GM19455 (cell line): ENCODE data around the gene NPAS3.

ENCODE experiments used
- ATAC-seq: cut with Tn5 transposase; IDR thresholded peaks from one replicate; pipeline ENCODE4 v1.9.1; 2021; ENCODE audit not compliant: unreplicated experiment

NPAS3 gene

DNA sequence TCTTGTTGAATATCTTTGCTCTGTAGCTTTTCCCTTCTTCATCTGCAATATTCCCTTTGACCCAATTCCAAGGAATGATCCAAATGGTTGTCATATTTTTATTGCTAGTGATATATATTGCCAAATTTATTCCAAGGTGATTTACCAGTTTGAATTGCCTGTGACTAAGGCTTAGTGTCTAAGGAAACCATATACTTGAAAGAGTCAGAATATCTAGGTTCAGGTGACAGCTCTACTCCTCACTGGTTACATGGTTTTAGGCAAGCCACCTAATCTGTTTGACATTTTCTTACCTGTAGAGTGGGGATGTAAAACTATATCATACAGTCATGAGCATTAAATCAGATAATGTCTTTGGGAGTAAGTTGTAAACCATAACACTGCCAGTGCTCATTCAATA, 473.8 kb downstream of the NPAS3 start:
- no peak for ATAC-seq

DNA sequence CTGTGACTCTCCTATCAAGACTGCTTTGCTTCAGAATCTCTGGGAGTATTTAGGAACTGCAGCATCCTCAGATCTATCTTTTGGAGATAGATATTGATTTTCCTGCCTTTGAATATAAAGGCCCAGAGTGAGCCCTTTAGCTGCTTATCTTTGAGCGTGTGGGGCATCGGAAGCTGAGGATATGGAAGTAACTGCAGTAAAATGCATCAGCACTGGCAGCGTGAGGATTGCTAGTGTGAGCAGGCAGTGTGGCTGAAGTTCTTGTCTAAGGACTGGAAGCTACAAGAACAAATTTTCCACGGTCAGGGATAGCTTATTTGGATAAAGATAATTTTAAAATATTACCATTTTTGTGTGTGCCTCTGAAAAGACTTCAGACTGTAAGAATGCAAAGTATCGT, 474.7 kb downstream of the NPAS3 start:
- ATAC-seq = no peak

DNA sequence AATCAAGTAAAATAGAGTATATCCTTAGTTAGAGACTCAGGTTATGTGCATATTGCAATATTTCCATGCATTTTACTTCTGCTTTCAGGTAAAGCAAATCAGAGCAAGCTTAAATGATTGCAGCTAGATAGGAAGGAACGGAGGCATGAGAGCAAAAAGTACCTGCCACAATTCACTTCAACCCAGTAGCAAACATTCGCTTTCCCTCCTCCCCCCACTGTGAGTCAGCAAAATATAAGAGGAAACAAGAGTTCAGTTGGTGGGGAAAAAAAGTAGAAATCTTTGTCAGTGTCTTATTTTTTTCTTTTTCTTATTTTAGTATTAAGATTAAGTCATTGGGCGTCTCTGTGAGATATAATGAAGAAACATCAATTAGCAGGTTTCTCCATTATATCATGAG, 475.4 kb downstream of the NPAS3 start:
- ATAC-seq = no peak

DNA sequence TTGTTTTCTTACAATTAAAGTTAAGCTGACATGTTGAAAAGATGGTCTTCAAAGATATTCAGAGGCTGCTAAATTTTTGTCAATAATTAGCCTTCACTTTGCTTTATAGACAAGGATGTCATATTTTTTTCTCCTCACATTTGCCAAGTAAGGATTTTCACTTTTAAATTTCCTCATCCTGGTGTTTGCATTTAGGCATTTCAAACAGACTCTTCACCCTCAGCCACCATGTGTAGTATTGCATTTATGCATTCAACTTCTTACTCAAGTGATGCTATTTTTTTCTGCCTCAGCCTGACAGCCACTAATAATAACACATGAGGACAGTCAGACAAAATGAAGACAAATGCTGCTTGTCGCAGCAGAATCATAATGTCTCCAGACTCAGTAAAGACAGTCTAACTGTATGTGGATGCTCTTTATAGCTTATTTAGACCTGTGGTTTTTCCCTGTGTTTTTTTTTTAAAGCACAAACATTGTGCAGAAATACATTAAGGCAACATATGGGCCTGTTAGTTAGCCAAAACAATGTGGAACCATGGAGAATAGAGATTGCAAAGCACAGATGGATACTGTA, 481.5 kb downstream of the NPAS3 start:
- ATAC-seq = no peak

DNA sequence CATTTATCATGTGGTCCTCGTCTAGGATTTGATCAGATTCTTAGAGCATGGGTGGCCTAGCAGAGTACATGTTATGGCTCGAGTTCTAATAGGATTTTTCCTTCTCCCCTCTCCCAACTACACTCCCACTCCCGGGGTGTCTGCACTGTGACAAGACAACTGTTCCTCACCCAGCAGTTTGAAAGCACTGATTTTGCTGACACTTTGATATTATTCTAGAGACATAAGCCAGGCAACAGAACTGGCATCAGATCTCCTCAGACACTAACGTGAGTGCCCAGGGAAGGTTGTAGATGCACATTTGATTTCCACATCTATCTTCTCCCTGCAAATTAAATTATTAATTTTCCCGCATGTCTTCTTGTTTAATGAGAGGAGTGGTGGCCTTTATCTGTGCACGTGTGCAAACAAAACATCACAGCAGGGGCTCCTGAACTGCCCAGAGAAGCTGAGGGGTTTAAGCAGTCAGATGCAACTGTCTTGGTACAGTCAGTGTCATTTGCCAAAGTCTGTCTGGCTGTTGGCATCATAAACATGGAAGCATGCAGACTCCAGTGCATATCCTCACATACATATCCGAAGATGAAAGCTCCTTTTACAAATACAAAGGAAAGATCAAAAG, 491.8 kb downstream of the NPAS3 start:
- ATAC-seq = no peak

DNA sequence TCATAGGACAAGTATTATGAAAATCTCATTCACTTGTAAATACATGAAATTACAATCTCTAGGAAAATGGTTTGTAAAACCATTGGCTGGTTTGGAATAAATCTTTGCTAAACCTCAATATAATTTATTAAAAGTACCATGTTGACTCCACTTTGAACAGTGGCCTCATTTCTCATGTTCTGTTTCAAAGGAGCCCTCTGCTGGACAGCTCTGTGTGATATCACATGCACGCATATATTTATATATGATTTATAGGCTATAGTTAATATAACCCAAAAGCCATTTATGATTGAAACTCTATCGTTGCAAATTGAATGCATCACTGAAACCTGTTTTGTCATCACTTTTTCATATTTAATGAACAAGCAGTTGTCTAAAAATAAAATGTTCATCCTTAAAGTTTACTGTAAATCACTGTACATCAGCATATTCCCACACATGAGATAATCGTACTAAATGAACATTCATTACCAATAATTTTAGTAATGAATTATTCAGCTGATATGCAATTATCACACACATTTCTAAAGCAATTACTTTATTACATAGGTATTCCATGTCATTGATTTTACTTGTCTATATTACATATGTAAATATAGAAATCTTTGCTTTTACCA, 493.8 kb downstream of the NPAS3 start:
- ATAC-seq = no peak

DNA sequence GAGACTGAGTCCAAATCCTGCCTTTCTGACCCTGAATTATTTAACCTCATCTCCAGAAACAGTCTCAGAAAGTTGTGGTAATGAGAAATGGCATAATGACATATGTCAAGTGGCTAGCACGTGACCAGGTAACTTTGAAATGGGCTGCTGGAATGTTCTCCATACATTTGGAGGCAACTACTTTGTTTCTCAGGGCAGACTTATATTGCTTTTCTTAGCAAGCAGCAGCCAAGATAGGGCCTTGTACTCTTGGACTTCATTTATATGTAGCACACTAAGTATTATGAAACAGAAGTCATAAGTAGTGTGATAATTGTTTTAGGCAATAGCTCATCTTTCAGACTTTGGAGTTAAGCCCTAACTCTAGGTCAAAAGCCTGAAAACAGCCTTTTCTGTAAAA, 494.7 kb downstream of the NPAS3 start:
- no peak for ATAC-seq

DNA sequence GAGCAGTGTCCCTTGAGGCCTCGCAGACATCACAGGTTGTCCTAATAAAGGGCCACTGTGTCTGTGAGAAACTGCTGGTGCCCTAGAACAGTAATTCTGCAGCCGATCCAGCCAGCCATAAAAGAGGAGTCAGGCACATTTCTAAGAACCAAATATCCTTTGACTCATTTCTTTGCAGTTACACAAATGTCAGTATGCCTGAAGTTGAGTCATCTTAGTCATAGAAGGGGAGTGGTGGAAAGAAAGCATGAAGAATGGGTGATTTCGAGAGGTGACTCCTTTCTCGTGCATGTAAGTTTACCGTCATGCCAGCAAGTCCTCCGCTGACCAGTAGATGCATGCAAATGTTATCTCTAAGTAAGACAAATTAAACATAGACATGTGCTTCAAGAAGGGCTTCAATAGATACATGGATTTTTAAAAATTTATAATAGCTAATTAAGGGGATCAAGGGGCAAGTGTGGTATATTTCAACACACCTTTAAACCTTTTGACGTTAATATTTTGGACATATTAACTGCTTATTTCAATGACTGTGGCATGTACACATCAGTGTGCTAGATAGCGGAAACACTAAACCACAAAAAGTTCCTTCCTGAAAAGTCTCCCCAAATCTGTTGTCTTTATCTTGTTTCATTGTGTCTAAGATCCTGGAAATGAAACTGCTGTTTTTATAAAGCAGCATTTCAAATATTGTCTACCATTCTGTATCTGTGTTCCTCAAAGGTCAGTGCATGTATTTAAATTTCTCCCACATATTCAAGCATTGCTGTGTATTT, 497.4 kb downstream of the NPAS3 start:
- ATAC-seq = no peak

DNA sequence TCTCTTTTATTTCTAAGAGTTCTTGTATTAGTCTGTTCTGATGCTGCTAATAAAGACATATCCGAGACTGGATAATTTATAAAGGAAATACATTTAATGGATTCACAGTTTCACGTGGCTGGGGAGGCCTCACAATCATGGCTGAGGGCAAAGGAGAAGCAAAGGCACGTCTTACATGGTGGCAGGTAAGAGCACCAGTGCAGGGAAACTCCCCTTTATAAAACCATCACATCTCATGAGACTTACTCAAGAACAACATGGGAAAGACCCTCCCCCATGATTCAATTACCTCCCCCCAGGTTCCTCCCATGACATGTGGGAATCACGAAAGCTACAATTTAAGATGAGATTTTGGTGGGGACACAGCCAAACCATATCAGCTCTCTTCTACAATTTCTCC, 503.0 kb downstream of the NPAS3 start:
- no peak for ATAC-seq

DNA sequence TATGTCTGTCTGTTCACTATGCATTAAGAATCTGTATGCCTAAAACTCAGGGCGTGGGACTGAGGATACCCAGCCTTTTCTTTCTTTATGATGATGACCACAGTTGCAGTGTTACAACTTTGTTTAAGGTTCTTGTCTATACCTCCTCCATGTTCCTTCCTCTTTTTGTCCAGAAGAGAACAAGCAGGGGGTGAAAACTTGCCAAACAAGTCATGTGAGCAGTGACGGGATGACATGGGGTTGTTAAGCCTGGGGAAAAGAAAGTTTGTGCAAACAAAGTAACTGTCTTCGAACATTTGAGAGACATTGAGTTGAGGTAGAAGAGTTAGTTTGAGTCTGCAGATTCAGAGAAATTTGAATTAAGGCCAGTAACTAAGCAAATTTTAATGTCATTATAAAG, 505.5 kb downstream of the NPAS3 start:
- no peak for ATAC-seq

DNA sequence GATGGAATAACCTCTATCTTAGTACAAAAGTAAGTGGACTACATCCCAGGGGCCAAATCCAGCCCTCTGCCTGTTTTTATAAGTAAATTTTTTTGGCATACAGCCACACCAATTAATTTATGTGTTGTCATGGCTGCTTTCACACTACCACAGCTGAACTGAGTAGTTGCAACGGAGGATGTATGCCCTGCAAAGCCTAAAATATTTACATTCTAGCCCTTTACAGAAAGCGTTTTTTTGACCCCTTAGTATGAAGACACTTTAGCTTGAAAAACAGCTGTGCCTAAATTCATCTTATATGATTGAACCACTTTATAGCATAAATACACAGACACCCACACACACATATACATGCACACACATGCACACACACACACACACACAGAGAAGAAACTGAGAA, 510.6 kb downstream of the NPAS3 start:
- no peak for ATAC-seq

DNA sequence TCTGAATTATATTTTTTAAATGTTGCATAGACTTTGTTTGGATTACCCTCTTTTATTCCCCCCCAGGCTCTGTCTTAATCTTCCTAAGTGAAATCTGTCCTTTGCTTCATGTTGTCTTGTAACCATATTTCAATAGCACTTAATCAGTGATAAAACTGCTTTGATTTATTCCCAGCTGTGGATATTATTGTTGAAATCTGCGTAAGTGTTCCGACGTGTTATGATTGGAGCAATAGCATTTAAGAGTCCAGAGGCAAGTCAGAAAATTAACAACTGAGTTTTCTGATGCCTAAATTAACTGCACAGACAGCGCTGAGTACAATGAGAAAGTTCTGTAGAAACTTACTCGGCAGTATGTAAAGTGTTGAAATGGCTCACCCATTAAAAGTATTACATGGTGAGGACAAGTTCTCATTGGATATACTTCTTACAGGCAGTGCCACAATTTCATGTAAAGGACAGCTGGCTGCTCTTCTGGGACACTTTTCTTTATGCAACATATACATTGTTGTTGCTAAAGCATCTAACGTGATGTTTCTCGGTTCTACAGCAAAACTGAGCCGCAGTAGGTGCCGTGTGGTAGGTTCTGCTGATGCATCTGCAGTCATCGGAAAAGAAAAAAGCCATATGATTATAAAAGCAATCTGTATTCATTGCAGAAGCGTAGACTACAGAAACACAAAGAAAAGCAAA, 511.2 kb downstream of the NPAS3 start:
- ATAC-seq = no peak

DNA sequence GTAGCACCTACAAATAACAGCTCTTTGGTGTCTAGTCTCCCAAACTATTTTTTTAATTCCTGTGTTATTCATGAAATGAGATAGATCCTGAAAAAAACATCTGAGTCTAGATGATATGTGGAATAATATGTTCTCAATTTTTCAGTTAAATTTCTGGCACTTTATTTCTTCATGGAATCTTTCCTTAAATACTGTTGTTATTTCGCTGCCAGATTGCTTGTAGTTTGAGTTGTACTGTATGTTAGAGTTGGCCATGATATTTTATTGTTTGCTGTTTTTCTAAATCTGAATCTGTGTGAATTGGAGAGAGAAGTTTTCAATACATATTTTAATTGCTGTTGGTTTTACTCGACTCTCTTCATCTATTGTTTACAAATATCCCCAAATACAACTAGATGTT, 511.7 kb downstream of the NPAS3 start:
- no peak for ATAC-seq

DNA sequence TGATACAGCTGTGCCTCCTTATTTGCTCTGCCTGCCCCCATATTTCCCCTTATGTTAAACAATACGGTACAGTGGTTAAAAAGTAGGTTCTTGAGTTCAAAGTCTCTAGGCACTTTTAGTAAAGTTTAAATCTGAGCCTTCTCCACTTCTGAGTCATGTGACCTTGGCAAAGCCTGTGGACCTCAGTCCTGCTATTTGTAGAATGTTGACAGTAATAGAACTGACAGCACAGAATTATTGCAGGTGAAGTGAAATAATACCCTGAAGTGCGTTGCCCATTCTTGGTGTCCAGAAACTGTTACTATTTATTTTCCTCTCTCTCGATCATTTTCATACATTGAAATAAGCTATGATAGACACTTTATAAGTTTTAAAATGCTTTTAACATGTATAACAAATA, 512.5 kb downstream of the NPAS3 start:
- ATAC-seq = no peak

DNA sequence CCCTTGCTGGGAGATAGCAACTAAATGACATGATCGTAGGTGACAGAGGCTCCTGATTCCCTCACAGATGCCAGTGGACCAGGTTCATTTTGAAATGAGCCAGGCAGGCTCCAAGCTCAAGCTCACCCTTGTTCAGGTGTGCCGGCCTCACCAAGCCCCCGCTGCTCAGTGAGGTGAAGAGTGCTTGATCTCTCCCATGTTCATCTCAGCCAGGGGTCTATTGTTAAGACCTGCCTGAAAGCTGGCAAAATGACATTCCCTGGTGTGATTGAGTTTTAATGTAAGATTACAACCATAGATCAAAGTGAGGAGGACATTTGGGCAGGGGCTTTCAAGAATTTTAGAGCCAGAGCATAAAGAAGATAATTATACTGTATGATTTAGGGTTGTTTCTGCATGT, 514.3 kb downstream of the NPAS3 start:
- ATAC-seq = no peak

DNA sequence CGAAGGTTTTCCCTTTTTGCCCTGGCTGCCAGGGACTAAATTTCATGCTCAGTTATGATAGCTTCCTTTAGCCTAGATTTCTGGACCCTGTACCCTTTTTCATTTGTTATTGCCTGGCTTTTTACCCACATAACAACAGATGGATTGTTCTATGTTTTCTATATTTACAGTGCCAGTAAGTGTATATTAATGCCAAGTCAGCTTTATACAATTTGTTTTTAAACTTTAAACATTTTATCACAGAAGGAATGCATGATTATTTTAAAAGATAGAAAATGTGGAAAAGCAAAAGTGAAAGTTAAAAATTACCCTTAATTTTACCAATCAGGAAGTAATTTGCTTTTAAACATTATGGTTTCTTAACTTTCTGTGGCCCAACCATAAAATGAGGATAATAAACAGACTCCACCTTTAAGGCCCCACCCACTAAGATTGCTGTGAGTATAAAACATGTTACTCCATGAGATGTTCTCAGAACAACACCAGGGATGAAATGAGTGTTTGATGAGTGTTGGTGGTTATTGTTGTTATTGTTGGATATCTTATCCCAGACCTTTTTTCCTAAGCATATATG, 515.4 kb downstream of the NPAS3 start:
- no peak for ATAC-seq

DNA sequence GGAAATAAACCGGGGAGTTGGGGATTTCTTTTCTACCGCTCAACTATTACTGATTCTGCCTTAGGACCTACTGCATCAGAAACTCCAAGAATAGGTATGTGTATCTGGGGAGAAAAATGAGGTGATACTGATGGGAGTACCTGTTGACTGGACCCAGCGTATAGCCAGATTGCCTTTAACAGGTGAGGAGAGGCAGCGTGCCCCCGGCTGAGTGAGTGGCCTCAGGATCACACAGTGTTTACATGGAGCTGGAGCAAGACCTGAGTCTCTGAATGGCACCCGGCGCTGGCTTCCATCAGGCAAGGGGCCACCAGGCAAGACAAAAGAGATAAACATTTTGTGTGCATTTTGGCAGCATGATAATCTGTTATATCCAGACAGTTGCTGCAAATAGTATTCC, 516.0 kb downstream of the NPAS3 start:
- no peak for ATAC-seq

DNA sequence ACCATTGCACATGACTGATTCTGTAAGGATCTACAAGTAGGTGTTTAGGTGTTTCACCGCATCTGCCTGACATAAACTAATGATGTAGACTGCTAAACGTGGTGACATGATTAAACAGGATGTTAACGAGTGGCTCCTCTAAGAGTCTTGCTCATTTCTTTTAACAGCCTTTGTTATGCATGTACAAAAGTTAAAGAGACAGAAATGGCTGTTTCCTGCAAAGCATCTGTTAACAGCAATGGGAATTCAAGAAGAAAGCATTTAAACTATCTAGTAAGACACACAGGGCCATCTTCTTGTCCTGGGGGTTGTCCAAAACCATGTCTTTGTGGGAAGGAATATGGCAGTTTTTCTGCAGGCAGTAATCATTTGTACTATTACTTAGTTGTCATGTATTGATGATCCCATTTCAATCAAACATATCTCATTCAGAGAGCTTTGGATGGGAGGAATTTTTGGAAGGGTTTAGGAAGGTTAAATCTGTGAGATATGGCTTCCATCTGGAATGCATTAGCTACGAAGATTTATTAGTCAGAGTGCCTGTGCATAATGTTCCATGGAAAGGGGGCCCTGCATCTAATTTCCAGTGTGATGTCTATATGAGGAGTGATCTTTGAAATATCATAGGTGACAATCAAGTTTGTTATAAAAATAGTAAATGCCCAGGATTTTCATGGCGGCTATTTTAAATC, 517.1 kb downstream of the NPAS3 start:
- no peak for ATAC-seq

DNA sequence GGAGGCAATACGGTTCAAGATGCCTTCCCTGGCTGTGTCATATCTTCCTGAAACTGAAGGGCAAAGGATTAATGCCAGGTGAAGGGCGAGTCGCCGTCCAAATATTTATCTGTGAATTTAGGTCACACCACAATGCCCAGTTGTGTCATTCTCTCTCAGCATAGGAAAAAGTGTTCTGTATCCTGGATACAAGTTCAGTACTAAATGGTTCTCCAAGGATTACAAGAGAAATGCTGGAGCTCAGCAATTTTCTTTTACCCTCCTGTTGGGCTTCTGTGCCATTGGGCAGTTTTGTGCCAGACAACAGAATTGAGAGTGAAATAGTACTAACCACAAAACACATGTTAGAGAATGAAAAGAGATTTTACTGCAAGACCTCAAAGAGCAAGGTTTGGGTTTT, 518.3 kb downstream of the NPAS3 start:
- ATAC-seq = no peak

DNA sequence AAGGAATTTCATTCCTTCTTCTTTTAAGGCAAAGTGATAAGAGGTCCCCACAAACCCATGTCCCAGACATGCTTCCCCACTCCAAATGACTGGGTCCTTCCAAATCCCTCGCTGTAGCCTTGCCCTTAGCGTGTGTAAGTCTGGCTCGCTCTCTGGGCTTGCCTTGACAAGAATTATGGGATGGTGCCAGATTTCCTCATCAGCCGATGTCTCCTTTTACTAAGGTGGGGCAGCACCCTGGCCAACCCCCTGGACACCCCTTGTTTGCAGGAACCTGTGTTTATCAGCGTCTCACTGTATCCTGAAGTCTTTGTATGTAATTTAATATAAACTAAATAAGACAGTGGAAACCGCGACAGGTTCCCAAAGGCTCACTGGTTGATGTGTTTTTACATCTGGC, 518.9 kb downstream of the NPAS3 start:
- ATAC-seq = no peak

DNA sequence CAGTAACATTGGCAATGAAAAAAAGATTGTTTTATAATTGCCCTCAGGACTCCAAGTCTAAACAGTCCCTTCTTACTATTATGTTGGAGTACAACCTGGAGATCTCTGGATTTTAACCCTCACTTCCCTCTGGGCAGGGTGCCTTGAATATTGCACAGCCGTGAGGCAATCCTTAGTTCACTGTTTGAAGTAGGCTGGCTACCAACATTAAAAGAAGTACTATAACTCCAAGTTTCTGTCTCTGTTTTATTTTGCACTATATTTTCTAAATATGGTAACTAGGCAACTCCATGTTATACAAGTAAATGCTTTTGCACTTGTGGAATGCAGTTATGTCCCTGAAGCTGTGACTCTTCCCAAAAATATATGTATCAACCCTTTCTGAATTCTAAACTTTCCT, 521.5 kb downstream of the NPAS3 start:
- no peak for ATAC-seq
